K562 (cell line): ENCODE measurements around the gene CSNK2A1.
A peak's percentile ranks its signal among the peaks of the same experiment; 100 is the strongest.

ENCODE experiments used
- BCL6 ChIP-seq: fragments of 250-450 bp; sonication (Bioruptor Pico); IDR thresholded peaks from 2 replicates; pipeline ENCODE4 v1.4.0; 2020
- CBX1 ChIP-seq: sonication (generic); IDR thresholded peaks from 2 replicates; pipeline ENCODE4 v1.6.1; 2016; ENCODE audit warnings: antibody characterized with exemption, low read depth, mild to moderate bottlenecking
- GATA2 ChIP-seq: sonication (generic); formaldehyde crosslinking; IDR thresholded peaks from 2 replicates; pipeline ENCODE4 v1.4.0; 2020; ENCODE audit warnings: mild to moderate bottlenecking, missing genetic modification reagents
- POLR2A ChIP-seq: fragments of 450-650 bp; conservative IDR thresholded peaks from 2 replicates; pipeline ENCODE4 v1.6.1; 2016
- TAL1 ChIP-seq: fragments of 450-650 bp; IDR thresholded peaks from 2 replicates; pipeline ENCODE4 v1.6.1; 2016; ENCODE audit warnings: mild to moderate bottlenecking
- ZBED1 ChIP-seq: IDR thresholded peaks from 2 replicates; pipeline ENCODE4 v1.6.1; 2014
- ZNF274 ChIP-seq: IDR thresholded peaks from 2 replicates; pipeline ENCODE4 v1.6.1; 2011; ENCODE audit warnings: low read depth, mild to moderate bottlenecking, low read length, moderate library complexity, borderline replicate concordance
- TF ChIP-seq, protein P1 (sequence below): sonication (generic); formaldehyde crosslinking; IDR thresholded peaks from 2 replicates; pipeline ENCODE4 v1.8.1; 2023; ENCODE audit warnings: mild to moderate bottlenecking, missing genetic modification reagents
- TF ChIP-seq, protein P2 (sequence below), 2 experiments: fragments of 450-650 bp; formaldehyde crosslinking in 1 of 2; IDR thresholded peaks; 2 replicates each; pipeline versions ENCODE4 v1.4.0 to v1.6.1; 2014 to 2020; ENCODE audit warnings: mild to moderate bottlenecking in 2 of 2, borderline replicate concordance in 1 of 2, low read depth in 1 of 2
- TF ChIP-seq, protein P3 (sequence below): sonication (generic); formaldehyde crosslinking; IDR thresholded peaks from 2 replicates; pipeline ENCODE4 v1.8.0; 2023; ENCODE audit warnings: mild to moderate bottlenecking, missing genetic modification reagents
- TF ChIP-seq, protein P4 (sequence below), 3 experiments: IDR thresholded peaks in 2 of 3; conservative IDR thresholded peaks in 1 of 3; 2 replicates each; pipeline ENCODE4 v1.5.1; 2011 to 2012; ENCODE audit warnings: low read length in 3 of 3, mild to moderate bottlenecking in 3 of 3, control low read depth in 2 of 3, improper control_type of control experiment in 1 of 3, inconsistent platforms in 1 of 3, low read depth in 1 of 3, mixed read lengths in 1 of 3, moderate library complexity in 1 of 3; ENCODE audit not compliant: insufficient read depth in 2 of 3

DNA sequence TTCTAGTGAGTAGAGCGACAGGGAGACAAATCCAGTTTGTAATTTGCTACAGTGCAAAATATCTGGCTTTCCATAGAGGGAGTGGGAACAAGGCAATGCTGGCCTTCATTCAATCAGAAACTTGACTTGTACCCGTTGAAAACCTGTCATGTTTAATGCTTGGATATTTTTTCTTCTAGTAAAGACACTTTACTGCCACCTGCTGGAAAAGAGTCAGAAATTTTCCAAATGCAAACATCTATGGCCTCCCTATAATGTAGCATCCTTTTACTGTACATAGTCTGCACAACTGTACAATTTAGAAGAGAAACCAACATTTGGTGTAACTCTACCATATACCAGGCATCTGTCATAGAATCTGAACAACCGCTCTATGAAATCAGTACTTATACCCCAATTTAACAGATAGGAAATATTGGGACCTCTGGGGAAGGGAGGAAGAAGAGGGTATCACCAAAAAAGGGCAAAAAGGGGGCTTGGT lies 64.6 kb downstream of the CSNK2A1 start:
- no peak for TF ChIP-seq TAL1
- TF ChIP-seq ZNF274: no peak
- TF ChIP-seq, protein P1, sequence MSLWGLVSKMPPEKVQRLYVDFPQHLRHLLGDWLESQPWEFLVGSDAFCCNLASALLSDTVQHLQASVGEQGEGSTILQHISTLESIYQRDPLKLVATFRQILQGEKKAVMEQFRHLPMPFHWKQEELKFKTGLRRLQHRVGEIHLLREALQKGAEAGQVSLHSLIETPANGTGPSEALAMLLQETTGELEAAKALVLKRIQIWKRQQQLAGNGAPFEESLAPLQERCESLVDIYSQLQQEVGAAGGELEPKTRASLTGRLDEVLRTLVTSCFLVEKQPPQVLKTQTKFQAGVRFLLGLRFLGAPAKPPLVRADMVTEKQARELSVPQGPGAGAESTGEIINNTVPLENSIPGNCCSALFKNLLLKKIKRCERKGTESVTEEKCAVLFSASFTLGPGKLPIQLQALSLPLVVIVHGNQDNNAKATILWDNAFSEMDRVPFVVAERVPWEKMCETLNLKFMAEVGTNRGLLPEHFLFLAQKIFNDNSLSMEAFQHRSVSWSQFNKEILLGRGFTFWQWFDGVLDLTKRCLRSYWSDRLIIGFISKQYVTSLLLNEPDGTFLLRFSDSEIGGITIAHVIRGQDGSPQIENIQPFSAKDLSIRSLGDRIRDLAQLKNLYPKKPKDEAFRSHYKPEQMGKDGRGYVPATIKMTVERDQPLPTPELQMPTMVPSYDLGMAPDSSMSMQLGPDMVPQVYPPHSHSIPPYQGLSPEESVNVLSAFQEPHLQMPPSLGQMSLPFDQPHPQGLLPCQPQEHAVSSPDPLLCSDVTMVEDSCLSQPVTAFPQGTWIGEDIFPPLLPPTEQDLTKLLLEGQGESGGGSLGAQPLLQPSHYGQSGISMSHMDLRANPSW (CRISPR knock-in tag): no peak
- TF ChIP-seq, protein P2, sequence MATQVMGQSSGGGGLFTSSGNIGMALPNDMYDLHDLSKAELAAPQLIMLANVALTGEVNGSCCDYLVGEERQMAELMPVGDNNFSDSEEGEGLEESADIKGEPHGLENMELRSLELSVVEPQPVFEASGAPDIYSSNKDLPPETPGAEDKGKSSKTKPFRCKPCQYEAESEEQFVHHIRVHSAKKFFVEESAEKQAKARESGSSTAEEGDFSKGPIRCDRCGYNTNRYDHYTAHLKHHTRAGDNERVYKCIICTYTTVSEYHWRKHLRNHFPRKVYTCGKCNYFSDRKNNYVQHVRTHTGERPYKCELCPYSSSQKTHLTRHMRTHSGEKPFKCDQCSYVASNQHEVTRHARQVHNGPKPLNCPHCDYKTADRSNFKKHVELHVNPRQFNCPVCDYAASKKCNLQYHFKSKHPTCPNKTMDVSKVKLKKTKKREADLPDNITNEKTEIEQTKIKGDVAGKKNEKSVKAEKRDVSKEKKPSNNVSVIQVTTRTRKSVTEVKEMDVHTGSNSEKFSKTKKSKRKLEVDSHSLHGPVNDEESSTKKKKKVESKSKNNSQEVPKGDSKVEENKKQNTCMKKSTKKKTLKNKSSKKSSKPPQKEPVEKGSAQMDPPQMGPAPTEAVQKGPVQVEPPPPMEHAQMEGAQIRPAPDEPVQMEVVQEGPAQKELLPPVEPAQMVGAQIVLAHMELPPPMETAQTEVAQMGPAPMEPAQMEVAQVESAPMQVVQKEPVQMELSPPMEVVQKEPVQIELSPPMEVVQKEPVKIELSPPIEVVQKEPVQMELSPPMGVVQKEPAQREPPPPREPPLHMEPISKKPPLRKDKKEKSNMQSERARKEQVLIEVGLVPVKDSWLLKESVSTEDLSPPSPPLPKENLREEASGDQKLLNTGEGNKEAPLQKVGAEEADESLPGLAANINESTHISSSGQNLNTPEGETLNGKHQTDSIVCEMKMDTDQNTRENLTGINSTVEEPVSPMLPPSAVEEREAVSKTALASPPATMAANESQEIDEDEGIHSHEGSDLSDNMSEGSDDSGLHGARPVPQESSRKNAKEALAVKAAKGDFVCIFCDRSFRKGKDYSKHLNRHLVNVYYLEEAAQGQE (IDR thresholded peaks at IDR 0.05; ENCODE audit: borderline replicate concordance): peak; percentile 69; the same call in 1 of the 2 replicates
- TF ChIP-seq, protein P2 (CRISPR knock-in tag; IDR thresholded peaks at IDR 0.05; ENCODE audit: low read depth): no peak
- TF ChIP-seq, protein P3, sequence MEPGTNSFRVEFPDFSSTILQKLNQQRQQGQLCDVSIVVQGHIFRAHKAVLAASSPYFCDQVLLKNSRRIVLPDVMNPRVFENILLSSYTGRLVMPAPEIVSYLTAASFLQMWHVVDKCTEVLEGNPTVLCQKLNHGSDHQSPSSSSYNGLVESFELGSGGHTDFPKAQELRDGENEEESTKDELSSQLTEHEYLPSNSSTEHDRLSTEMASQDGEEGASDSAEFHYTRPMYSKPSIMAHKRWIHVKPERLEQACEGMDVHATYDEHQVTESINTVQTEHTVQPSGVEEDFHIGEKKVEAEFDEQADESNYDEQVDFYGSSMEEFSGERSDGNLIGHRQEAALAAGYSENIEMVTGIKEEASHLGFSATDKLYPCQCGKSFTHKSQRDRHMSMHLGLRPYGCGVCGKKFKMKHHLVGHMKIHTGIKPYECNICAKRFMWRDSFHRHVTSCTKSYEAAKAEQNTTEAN (CRISPR knock-in tag): no peak
- TF ChIP-seq GATA2: no peak
- no peak for TF ChIP-seq ZBED1
- no peak for TF ChIP-seq BCL6 (CRISPR knock-in tag)
- TF ChIP-seq, protein P4, sequence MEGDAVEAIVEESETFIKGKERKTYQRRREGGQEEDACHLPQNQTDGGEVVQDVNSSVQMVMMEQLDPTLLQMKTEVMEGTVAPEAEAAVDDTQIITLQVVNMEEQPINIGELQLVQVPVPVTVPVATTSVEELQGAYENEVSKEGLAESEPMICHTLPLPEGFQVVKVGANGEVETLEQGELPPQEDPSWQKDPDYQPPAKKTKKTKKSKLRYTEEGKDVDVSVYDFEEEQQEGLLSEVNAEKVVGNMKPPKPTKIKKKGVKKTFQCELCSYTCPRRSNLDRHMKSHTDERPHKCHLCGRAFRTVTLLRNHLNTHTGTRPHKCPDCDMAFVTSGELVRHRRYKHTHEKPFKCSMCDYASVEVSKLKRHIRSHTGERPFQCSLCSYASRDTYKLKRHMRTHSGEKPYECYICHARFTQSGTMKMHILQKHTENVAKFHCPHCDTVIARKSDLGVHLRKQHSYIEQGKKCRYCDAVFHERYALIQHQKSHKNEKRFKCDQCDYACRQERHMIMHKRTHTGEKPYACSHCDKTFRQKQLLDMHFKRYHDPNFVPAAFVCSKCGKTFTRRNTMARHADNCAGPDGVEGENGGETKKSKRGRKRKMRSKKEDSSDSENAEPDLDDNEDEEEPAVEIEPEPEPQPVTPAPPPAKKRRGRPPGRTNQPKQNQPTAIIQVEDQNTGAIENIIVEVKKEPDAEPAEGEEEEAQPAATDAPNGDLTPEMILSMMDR (IDR thresholded peaks at IDR 0.05 in 2 of 3, conservative IDR thresholded peaks at IDR 0.05 in 1 of 3; ENCODE audit: insufficient read depth in 2 of 3, low read depth in 1 of 3, low read length in 3 of 3): peak; percentile 27 to 65 (median 52); a peak in 4 of 6 replicates
- TF ChIP-seq POLR2A: no peak
- TF ChIP-seq CBX1: no peak
